SW 1271 (cell line): ENCODE measurements around the gene SLC13A5.
"Not testable (repeated sequence)": the region's sequence is repeated elsewhere in the genome, so short reads cannot be mapped to it uniquely, and the experiment has no call there.

Experiments
- DNase-seq, 2 experiments: peaks; one replicate each; lab custom pipeline; 2025; lab: John Stamatoyannopoulos, UW

The SLC13A5 gene

DNA sequence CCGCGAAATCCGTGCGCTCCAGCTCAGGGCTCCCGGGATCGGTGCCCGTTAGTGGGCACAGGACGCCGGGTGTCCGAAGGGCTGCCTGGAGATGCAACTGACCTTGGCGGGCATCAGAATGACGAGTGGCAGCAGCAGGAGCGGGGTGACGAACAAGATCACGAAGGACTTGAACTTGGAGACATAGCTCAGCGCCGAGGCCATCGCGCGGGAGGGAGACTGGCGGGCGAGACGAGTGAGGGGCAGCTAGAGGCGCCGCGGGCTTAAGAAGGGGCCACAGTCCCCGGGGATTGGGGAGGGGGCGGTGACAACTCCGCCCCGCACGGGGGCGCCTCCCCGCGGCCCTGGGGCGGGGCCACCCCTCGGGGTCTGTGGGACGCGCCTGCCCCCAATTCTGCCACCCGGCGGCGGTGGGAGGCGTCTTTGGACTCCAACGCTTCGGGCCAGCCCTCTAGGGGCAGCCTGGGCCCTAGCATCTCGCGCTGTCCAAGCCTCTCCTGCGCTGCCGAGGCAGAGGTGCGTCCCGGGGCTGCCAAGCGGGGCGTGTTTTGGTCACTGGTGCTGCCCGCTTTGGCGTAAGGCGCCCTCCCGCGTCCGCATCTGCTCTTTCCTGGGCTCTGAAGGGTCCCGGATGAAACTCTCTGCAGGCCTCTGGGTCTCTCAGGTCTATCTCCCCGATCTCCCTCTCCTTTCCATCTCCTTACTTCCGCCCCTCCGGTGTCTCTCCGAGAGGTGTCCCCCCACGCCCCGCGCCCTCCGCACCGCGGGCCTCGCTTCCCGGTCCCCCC lies at the start of gene SLC13A5:
TSS of gene SLC13A5 (minus strand) at position 240 of the 788 bp plus-strand sequence. CDS start at position 204, 36 bp downstream.
- DNase-seq: no peak

DNA sequence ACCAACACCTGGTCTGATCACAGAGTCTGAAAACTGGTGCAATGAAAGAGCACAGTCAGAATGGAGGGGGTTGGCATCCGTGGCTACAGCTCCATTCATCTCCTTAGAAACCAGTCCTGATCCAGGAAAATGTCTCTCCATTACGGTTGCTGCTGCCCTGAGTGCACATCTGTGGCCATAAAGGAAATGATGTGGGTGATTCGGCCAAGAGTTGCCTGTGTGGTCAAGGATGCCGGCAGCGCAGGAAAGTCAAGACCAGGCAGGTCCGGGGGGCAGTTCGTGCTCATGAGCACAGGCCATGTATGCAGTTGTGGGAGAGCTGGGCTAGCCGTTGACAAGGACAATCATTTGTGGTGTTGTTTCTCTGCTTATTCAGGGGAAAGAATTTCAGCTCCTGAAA lies 48.6 kb upstream of the SLC13A5 start:
- DNase-seq: no peak

DNA sequence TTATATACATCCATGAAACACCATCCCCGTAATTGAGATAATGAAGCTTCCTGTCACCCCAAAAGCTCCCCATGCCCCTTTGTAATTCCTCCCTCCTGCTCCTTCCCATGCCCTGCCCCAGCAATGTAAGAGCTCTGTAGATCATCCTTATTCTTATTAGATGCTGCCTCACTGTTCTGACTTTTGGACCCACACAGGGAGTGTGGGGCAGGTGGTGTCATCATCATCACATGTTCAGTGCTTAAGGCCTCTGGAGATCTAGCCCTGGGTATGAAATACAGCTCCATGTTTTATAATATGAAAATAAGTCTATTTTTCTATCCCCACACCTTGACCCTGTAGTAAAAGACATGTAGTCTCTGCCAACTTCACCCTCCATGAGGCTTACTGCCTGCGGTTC lies 44.6 kb upstream of the SLC13A5 start:
- no peak for DNase-seq

DNA sequence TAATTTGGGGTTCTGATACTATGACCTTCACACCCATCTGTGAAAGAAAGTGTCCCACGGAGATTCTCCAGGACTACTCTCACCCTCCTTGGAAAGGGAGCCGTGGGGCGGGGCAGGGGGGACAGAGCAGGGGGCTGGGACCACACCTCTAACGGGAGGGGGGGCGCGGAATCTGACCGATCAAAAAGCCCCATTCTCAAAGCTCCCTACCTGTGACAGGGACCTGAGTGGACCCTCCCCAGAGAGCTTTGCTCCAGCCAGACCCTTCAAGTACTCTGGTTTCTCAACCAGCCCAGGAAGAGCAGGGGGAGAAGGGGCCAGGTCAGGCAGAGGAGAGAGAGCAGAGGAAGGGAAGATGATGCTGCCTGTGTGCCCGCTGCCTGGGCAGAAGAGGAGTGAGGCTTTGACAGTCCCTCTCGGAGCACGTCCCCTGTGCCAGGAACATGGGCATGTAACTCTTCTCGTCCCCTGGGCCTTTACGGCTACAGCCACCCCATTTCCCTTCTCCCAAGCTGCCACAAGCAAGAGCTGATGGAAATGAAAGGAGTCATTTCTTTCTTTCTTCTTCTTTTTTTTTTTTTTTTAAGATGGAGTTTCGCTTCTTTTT lies 43.4 kb upstream of the SLC13A5 start:
- no peak for DNase-seq

DNA sequence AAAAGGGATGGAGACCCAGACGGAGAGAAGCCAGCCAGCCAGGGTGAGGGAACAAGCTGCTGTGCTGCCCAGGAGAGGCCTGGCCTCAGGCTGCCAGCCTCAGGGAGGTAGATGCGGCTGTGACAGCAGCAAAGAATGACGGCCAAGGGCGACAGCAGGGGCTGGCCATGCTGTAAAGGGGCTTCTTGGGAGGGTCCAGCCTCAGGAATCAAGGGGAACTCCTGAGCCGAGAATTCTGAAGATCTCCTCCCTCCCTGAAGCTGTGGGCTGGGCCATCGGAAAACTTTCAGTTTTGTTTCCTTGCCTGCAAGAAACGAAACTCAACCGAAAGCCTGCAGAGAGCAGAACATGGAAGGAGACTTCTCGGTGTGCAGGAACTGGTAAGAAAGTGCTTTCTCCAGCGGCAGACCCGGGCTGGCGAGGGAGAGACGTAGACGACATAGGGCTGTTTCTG lies 42.6 kb upstream of the SLC13A5 start, which contains the start of gene XAF1:
TSS of gene XAF1 (plus strand) at position 316 of the 454 bp plus-strand sequence. CDS start at position 349, 33 bp downstream.
- DNase-seq: no peak

DNA sequence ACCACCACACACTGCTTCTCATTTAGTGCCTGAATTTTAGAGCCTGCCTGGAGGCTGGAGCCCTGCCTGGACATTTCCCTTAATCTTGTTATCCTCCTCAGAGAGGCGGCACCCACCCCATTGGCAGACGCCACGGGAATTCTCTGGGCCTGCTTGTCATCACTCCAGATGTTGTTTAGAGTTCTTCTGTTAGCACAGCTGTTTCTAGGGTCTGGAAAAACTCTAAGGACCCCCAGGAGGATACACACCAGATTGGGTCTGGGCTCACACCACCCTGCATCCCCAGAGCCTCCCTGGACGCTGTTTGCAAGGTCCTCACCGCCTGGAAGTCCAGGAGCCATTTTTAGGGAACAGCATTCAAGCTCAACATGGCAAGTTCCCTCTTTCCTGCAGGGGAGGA lies 42.1 kb upstream of the SLC13A5 start:
- DNase-seq: no peak

DNA sequence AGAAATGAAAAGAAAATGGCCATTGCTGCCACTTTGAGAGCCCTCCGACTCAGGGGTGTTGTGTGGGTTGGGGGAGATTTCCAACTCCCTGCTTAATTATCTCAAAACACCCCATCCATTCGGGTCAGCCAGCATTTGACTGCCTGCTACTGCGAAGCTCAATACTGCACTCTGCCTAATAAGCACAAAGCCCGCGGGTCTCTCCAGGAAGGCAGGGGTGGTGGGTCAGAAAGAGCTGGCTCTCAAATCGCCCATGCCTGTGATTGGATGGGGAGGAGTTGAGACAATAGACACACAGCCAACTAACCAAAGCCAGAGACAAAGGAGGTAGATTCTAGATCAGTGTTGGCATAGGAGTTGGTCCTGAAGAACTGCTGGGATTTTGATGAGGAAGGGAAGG lies 40.4 kb upstream of the SLC13A5 start:
- DNase-seq: no peak

DNA sequence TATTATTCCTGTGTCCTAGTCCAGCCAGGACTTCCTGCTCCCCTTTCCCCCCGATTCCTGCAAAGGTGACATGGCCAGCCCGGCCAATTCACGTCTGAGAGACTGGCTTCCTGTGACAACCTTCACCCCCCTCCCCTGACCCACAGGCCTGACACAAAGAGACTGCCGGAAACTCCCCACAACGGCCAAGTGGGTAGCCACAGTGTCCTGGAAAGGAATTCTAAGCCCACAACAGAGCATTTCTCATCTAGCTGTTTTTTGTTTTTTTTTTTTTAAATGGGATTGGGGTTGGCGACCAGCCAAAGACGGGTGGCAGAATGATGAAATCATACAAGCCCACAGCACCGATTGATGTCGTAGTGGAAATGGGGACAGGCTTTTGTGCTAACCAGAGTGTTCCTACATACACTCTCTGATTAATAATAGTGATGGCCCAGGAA lies 39.9 kb upstream of the SLC13A5 start:
- peak in 1 of 2 experiments; percentile 17 for DNase-seq

DNA sequence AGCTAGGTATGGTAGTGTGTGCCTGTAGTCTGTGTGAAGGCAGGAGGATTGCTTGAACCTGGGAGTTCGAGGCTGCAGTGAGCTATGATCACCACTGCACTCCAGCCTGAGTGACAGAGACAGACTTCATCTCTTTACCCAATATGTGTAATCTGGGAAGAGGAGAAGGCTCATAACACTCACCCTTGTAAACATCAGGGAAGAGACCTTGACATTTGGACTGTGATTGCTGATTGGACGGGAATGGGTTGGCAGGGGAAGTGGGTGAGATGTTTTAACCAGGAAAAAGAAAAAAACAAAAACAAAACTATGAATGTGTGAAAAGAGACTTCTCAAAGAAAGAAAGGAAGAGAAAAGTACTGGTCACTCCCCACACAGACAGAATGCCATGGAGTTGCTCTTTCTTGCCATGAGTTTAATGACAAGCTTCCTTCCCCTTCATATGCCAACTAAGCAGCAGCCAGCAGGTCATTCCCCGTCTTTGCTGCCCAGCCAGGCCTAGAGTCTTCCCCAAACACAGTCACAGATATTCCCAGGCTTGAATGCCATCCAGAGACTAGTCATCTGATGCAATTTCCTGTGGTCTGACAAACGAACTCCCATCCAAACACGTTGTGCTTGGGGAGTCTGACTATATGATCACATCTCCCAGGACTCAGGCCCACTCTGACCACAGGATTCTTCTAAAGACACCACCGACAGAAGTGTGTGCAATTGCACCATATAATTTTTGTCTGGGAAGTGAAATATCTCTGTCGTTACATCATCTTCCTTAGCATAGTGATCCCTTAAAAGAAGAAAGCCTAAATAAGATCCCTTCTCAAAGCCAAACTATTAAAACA lies 39.1 kb upstream of the SLC13A5 start:
- DNase-seq: peak; percentile 28 to 48

DNA sequence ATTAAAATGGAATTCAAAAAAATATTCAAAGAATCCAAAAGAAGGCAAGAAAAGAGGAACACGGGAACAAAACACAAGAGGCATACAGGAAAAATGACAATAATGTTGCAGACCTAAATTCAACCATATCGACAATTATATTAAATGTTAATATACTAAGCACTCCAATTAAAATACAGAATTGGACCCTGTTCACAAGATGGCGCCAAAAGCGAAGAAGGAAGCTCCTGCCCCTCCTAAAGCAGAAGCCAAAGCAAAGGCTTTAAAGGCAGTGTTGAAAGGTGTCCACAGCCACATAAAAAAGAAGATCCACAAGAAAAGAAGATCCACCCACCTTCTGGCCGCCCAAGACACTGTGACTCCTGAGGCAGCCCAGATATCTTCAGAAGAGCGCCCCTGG lies 36.4 kb upstream of the SLC13A5 start:
- DNase-seq: no peak

DNA sequence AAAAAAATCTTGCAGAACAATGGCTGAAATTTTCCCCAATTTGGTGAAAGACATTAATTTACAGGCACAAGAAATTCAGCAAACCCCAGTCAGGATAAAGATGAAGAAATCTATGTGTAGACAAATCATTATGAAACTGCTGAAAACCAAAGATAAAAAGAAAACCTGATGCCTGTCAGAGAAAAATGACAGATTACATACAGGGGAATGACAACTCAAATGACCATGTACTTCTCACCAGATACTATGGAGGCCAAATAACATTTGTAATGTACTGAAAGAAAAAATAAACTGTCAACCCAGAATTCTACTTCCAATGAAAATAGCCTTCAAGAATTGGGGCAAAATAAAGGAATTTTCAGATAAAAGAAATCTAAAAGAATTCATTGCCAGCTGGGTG lies 35.4 kb upstream of the SLC13A5 start:
- no peak for DNase-seq

DNA sequence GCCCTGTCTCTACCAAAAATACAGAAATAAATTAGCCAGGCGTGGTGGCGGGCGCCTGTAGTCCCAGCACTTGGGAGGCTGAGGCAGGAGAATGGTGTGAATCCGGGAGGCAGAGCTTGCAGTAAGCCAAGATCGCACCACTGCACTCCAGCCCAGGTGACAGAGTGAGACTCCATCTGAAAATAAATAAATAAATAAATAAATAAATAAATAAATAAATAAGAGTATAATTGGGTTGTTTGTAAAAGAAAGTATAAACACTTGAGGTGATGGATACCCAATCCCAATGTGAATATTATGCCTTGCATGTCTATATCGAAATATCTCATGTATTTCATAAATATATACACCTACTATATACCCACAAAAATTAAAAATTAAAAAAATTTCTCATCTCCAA lies 33.5 kb upstream of the SLC13A5 start:
- not testable (repeated sequence) for DNase-seq

DNA sequence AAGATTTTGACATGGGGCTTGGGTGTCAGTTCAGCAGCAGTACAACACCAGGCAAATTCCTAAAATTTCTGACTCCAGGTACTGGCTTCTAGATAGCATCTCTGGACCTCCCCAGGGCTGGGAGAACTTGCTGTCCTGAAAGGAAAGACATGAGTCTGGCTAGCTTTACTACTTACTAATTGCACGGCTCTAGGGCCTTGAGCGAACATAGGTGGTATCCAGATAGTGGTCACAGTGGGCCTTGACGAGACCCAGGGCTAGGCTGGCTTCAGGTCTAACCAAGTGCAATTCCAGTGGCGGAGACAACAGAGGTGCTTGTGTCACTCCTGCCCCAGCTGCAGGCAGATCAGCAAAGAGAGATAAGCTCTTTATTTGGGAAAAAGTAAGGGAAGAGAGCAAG lies 16.4 kb upstream of the SLC13A5 start:
- no peak for DNase-seq

DNA sequence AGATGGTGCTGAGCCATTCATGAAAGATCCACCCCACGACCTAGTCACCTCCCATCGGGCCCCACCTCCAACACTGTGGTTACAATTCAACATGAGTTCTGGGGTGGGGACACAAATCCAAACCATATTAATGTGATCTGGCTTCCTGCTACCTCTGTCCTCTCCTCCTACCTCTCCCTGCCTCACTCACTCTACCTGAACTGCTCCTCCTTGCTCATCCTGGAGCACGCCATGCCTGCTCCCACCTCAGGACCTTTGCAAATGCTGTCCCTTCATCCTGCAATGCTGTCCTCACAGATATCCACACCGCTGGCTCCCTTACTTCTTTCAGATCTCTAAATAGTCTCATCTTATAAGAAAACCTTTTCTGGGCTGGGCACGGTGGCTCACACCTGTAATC lies 10.8 kb upstream of the SLC13A5 start:
- no peak for DNase-seq

DNA sequence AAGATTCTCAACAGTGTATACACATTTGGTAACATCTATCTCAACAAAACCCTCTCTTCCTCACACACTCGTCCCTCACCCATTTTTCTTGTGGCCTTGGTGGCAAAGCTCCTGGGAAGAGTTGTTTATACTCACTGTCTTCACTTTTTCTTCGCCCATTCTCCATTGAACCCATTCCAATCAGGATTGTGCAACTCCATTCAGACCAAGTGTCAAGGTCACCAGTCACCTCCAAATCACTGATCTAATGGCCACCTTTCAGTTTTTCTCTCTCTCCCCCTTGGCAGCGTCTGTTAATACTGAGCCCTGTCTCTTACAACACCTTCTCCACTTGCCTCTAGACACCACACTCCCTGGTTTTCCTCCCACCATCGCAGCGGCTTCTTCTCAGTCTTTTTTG lies 8.6 kb upstream of the SLC13A5 start:
- DNase-seq: no peak

DNA sequence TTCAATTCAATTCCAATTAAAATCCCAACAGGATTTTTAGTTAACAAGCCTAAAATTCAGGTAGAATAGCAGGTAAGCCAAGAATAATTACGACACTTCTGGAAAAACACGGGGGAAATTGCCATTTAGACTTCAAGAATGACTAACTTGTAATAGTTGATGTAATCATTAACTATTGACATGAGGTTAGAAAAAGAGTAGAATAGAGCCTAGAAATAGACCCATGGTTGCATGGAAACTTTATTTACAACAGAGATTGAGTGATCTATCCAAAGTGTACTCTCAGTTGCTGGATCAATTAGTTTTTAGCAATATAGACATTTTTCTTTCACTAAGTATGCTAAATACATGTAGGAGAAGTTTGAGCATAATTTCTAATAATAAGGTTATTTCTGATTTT lies 3.6 kb upstream of the SLC13A5 start:
- no peak for DNase-seq

DNA sequence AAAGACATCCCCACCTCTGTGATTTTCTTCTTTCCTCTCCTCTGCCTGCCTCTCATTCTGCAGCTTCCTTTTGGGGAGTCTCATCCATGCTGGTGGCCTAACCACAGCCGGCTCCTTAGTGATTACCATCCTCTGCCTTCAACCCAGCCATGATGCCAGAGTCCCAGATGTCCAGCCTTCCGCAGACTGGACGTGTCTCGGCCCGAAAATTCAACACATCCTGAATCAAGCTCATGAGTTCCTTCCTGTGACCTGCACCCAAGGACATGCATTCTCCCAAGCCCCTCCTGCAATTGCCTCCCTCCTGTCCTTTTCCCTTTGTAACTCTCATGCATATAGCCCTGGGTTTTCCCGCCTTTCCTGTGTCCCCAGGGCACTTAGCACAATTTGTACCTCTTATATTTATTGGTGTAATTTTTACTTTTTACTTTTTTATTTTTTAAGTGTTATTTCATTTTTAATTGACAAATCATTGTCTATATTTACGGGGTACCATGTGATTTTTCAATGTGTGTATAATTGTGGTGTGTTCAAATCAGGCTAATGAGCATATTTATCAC lies 1.2 kb upstream of the SLC13A5 start:
- DNase-seq: no peak

DNA sequence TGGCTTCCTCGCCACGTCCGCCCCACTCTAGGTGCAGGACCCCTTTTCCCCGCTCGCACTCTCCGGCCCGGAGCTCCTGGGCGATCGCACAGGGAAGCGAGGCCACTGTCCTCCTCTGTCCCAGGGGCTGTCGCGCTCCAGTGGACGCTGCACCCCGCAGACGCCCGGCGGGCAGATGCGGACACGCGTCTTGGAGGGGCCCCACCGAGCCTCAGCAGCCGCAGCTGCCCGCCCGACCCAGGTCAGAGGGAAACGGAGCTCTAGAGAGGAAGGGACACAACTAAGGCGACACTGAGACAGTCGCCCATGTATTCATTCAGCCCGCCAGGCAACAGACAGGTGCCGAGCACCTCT lies 726 bp upstream of the SLC13A5 start:
- no peak for DNase-seq

DNA sequence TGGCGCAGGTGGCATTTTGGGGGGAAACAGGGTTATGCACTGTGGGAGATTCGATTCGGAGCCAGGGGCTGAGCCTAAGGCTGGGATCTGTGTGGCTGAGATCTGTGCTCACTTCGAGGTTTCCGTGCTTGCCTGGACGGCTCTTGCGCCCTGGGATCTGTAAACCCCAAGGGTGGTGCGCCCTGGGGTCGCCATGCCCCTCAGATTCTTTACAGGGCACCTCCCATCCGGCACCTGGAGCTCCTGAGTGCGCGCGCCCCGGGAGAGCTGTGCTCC lies 377 bp downstream of the SLC13A5 start:
- no peak for DNase-seq

DNA sequence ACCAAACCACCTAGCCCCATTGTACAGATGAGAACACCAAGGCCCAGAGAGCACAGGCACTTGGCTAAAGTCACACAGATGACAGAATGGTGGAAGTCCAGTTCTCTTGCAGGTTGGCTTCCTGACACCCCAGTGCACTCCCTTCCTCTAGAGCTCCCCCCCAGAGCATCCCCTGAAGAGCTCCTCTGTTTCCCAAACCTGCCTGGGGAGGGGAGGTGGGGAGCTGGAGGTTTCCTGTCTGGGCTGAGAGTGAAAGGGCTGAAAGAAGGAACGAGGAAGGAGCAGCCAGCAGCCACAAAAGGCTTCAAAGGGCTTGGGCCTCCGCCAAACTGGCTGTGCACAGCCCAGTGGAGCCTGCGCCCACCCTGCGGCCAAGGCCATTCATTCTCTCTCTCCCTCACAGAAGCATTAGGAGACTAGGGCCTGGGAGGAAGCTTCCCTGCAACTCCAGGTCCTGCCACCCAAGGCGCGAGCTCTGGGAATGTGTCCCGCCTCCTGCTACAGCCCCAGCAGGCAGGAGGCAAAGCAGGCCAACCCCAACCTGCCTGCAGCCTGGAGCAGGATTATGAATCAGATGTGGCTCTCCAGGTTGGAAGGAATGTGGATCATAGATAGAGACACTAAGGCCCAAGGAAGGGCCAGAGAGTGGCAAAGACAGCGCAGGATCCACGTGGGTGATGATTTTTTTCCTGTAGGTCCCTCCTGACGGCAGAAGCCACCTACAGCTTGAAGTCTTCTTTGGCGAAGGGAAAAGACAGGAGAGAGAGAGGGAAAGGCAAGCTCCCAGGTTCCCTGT lies 913 bp downstream of the SLC13A5 start:
- no peak for DNase-seq

DNA sequence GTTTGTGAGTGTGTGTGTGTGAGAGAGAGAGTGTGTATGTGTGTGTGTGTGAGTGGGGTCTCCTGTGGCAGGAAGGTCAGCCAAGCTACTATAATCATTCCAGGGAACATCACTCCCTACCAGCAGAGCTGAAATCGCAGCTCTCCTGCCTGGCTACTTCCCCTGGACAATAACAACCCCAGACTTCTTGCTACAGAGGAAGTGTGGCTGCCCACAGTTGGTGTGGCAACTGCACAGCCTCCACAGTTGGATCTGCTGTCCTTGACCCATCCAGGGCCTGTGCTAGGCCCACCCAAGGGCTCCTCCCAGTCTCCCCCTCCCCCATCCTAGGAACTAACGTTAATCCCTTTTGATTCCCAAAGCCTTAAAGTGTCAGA lies 1.5 kb downstream of the SLC13A5 start:
- no peak for DNase-seq
